K562 (cell line): ENCODE results near the gene LENG9. TPM values are rescaled to one million over a fixed set of nuclear protein-coding genes. Genes with fewer than 3 reads are reported as not detected.

ENCODE experiments used
- ATAC-seq: fragments of 200-7000 bp; cut with Tn5 transposase; 3 replicates; pipeline ENCODE4 v1.9.1; 2020; ENCODE audit warnings: moderate library complexity
- BruUV-seq: library from RNA; stranded (reverse); fragments of 400-500 nt; replicated peaks from 2 replicates; lab custom pipeline; 2021; lab: Mats Ljungman, UMichigan
- CTCF ChIA-PET: fragments of 300-600 bp; formaldehyde crosslinking; extraction: SDS; loops from one replicate; lab custom pipeline; 2021; ENCODE audit warnings: low intra/inter-chr PET ratio; lab: Yijun Ruan, JAX
- POLR2A ChIA-PET: fragments of 300-600, 350-650 bp; sonication (Branson Sonifier 250); formaldehyde crosslinking; extraction: SDS; loops from one replicate; lab custom pipeline; 2021; ENCODE audit warnings: antibody characterized with exemption, inconsistent platforms; lab: Yijun Ruan, JAX
- DNase-seq, 4 experiments: peaks; one replicate each; pipeline versions ENCODE4 v3.0.0 to v3.0.0-alpha.2; 2011 to 2018; ENCODE audit warnings: low spot score in 3 of 4, mixed read lengths in 3 of 4; ENCODE audit errors: extremely low read depth in 1 of 4
- FAIRE-seq: peaks from 2 replicates; lab custom pipeline; 2011; peaks lifted over from hg19 to GRCh38; lab: Jason Lieb, UNC
- H2AFZ ChIP-seq: 2 replicates; pipeline ENCODE4 v1.6.0; 2011; ENCODE audit warnings: low read depth, low read length, control low read depth, inconsistent platforms
- H3K27ac ChIP-seq: fragments of 200-600 bp; 3 replicates; pipeline ENCODE4 v1.8.0; 2011; ENCODE audit warnings: low read depth, mild to moderate bottlenecking, control low read depth, inconsistent platforms, low read length, moderate library complexity, mixed read lengths; ENCODE audit errors: extremely low read depth
- H3K27me3 ChIP-seq, 2 experiments: fragments of 300-600 bp in 1 of 2; 2 replicates in 1 of 2; 3 replicates in 1 of 2; pipeline versions ENCODE4 v1.6.0 to v1.8.0; 2011; ENCODE audit warnings: inconsistent platforms in 2 of 2, low read length in 2 of 2, mild to moderate bottlenecking in 1 of 2, mixed read lengths in 1 of 2, moderate library complexity in 1 of 2; ENCODE audit not compliant: control insufficient read depth in 2 of 2, insufficient read depth in 2 of 2
- H3K36me3 ChIP-seq: fragments of 300-600 bp; 3 replicates; pipeline ENCODE4 v1.8.0; 2011; ENCODE audit warnings: mild to moderate bottlenecking, low read length, inconsistent platforms; ENCODE audit not compliant: control insufficient read depth, insufficient read depth
- H3K4me1 ChIP-seq, 2 experiments: fragments of 200-600 bp in 1 of 2; replicated peaks in 1 of 2; 2 replicates in 1 of 2; 3 replicates in 1 of 2; pipeline versions ENCODE4 v1.5.1 to v1.8.0; 2011; ENCODE audit warnings: inconsistent platforms in 2 of 2, low read length in 2 of 2, mild to moderate bottlenecking in 1 of 2, mixed read lengths in 1 of 2, moderate library complexity in 1 of 2; ENCODE audit not compliant: control insufficient read depth in 2 of 2, insufficient read depth in 2 of 2
- H3K4me2 ChIP-seq: 2 replicates; pipeline ENCODE4 v1.6.1; 2011; ENCODE audit warnings: low read length, control low read depth, inconsistent platforms, mixed read lengths; ENCODE audit not compliant: insufficient read depth
- H3K4me3 ChIP-seq: fragments of 200-600 bp; sonication (generic), shearing (Covaris generic); 2 replicates; pipeline ENCODE4 v1.5.1; 2016; ENCODE audit warnings: control low read depth, inconsistent platforms
- H3K79me2 ChIP-seq: fragments of 200-600 bp; 3 replicates; pipeline ENCODE4 v1.8.0; 2011; ENCODE audit warnings: low read length, inconsistent platforms; ENCODE audit not compliant: control insufficient read depth, insufficient read depth
- H3K9ac ChIP-seq, 2 experiments: 2 replicates each; pipeline versions ENCODE4 v1.6.0 to v1.6.1; 2011; ENCODE audit warnings: low read depth in 2 of 2, low read length in 2 of 2, control low read depth in 1 of 2, inconsistent platforms in 1 of 2, mild to moderate bottlenecking in 1 of 2, mixed read lengths in 1 of 2; ENCODE audit not compliant: insufficient read depth in 1 of 2
- H3K9me1 ChIP-seq: one replicate; pipeline ENCODE4 v1.6.0; 2011; ENCODE audit warnings: inconsistent platforms, mild to moderate bottlenecking, low read length, moderate library complexity; ENCODE audit not compliant: control insufficient read depth, insufficient read depth
- H3K9me3 ChIP-seq: replicated peaks from 2 replicates; pipeline ENCODE4 v1.5.1; 2011; ENCODE audit warnings: low read depth, low read length, inconsistent platforms; ENCODE audit not compliant: control insufficient read depth, insufficient read depth
- H4K20me1 ChIP-seq: replicated peaks from 2 replicates; pipeline ENCODE4 v1.6.1; 2011; ENCODE audit warnings: low read length, inconsistent platforms, mixed read lengths; ENCODE audit not compliant: control insufficient read depth, insufficient read depth
- ATF1 ChIP-seq, 2 experiments: fragments of 450-650 bp in 1 of 2; IDR thresholded peaks; 2 replicates each; pipeline ENCODE4 v1.6.1; 2016; ENCODE audit warnings: missing compliant biosample characterization in 1 of 2, missing genetic modification characterization in 1 of 2
- CHD4 ChIP-seq: fragments of 200-600 bp; sonication (generic); IDR thresholded peaks from 3 replicates; pipeline ENCODE4 v1.6.1; 2012; ENCODE audit warnings: low read depth, mild to moderate bottlenecking, mixed read lengths, low read length, inconsistent platforms; ENCODE audit not compliant: insufficient read depth, insufficient replicate concordance, poor library complexity, severe bottlenecking
- HBP1 ChIP-seq: fragments of 450-650 bp; formaldehyde crosslinking; IDR thresholded peaks from 2 replicates; pipeline ENCODE4 v1.4.0; 2022; ENCODE audit warnings: missing genetic modification characterization
- POLR3G ChIP-seq: IDR thresholded peaks from 2 replicates; pipeline ENCODE4 v1.6.1; 2011; ENCODE audit not compliant: insufficient read length, insufficient replicate concordance; ENCODE audit errors: extremely low read depth
- SRSF9 ChIP-seq: fragments of 200-400 bp; formaldehyde crosslinking; IDR thresholded peaks from 2 replicates; pipeline ENCODE4 v1.6.1; 2017; ENCODE audit warnings: low read depth, low read length, borderline replicate concordance
- VEZF1 ChIP-seq: fragments of 200-800 bp; sonication (Bioruptor generic); IDR thresholded peaks from 2 replicates; pipeline ENCODE4 v1.6.1; 2017; ENCODE audit warnings: missing genetic modification characterization, missing compliant biosample characterization
- ZBTB7A ChIP-seq: IDR thresholded peaks from 2 replicates; pipeline ENCODE4 v1.6.1; 2011; ENCODE audit warnings: low read depth, mild to moderate bottlenecking, low read length, moderate library complexity, borderline replicate concordance; ENCODE audit not compliant: control insufficient read depth
- ZNF3 ChIP-seq: fragments of 250-450 bp; sonication (Bioruptor Pico); IDR thresholded peaks from 2 replicates; pipeline ENCODE4 v1.5.0; 2021; ENCODE audit warnings: mild to moderate bottlenecking, moderate library complexity
- WGBS: fragments of 100-300 bp; shearing (Covaris generic); methylation state at CpG from one replicate; pipeline ENCODE4 v1.1.6; 2016; ENCODE audit warnings: low coverage, mixed read lengths; ENCODE audit not compliant: insufficient coverage; ENCODE audit errors: missing lambda C conversion rate; 5-methylcytosine and 5-hydroxymethylcytosine counted together
- in situ Hi-C: fragments of 300-500 bp; cut with MboI; formaldehyde crosslinking; loops from 4 replicates; pipeline ENCODE4 v1.15.0; 2018; ENCODE audit warnings: inconsistent platforms, mixed read lengths
- intact Hi-C: fragments of 100-400 bp; cut with micrococcal nuclease; formaldehyde crosslinking; loops from 2 replicates; pipeline ENCODE4 v1.14.2; 2022
- polyA plus RNA-seq, 8 experiments: library from polyadenylated mRNA; depleted of rRNA in 4 of 8; stranded (reverse) in 5 of 8; unstranded in 3 of 8; fragments of >200 nt; fragmentation: Nextera tagmentation in 2 of 8; fragmentation: Illumina TruSeq in 1 of 8; extraction: Ambion mirVana in 2 of 8; extraction: Trizol in 1 of 8; gene quantifications; 2 replicates each; pipeline versions ENCODE4 v1.2.1 to v1.2.3, GENCODE V29; 2011 to 2014; ENCODE audit warnings: inconsistent platforms in 1 of 8, missing spikeins in 1 of 8
- total RNA-seq, 7 experiments: library from RNA; depleted of rRNA in 6 of 7; stranded (reverse); fragments of >200 nt in 6 of 7; fragmentation: Illumina TruSeq in 2 of 7; extraction: Trizol in 2 of 7; gene quantifications; 2 replicates each; pipeline versions ENCODE4 v1.2.1 to v1.2.3, GENCODE V29; 2011 to 2021; ENCODE audit warnings: low replicate concordance in 1 of 7
- TF ChIP-seq, protein P1 (sequence below): fragments of 250-450 bp; sonication (Bioruptor Pico); IDR thresholded peaks from 2 replicates; pipeline ENCODE4 v1.6.1; 2021; ENCODE audit warnings: mild to moderate bottlenecking
- TF ChIP-seq, protein P2 (sequence below): sonication (generic); formaldehyde crosslinking; IDR thresholded peaks from 2 replicates; pipeline ENCODE4 v1.8.0; 2022; ENCODE audit warnings: missing genetic modification reagents, mild to moderate bottlenecking, moderate library complexity, borderline replicate concordance
- TF ChIP-seq, protein P3 (sequence below): fragments of 150-350 bp; IDR thresholded peaks from 2 replicates; pipeline ENCODE4 v1.6.1; 2014; ENCODE audit warnings: low read depth, mild to moderate bottlenecking, low read length, borderline replicate concordance

The LENG9 gene
- total and polyA plus RNA-seq, 9 of the 15 experiments (the other 6 are each of a cell fraction or from before 2014, with no cell fraction given) = 0.06 to 0.64 (median 0.33) TPM; not detected in 1

GRCh38 chr19:54473071-54473891 is 9.7 kb upstream of the LENG9 start, which contains the start of gene CDC42EP5:
CDC42EP5 (minus strand) TSS chr19:54473296; CDS start chr19:54465547, 7,749 bp downstream.
- ChIA-PET POLR2A (interaction anchor here (0.5 to 1.2 kb wide), 4 partner anchors 10 to 848 kb away, joined by 3 to 15 read pairs (median 4); partner anchors contain the start of gene LENG9), CTCF (no interaction called here)
- no TSS peak for BruUV-seq
- H4K20me1 ChIP-seq = 0 out of 2 replicates have a peak, but pooled peaks cover 5% of the 10 kb centered on the region
- no peak within 1 kb of the TSS for H3K4me3 ChIP-seq
- no peaks in the 10 kb centered on the region for H3K9me3 ChIP-seq
- no peak within 1 kb of the TSS for H3K4me2 ChIP-seq
- peak; percentile 43 to 58 (median 52) for DNase-seq
- peaks cover 13 to 42% of the 10 kb centered on the region in 2 experiments for H3K27me3 ChIP-seq
- H3K36me3 ChIP-seq = no peaks in the 10 kb centered on the region
- H3K27ac ChIP-seq = no peak within 1 kb of the TSS
- intact Hi-C loops (no loop called here), in situ Hi-C loops (no loop called here)
- peak within 1 kb of the TSS in 1 of 2 experiments; percentile 13; a peak in 1 of 4 replicates for H3K9ac ChIP-seq
- 0 out of 2 replicates have a peak within 1 kb of the TSS, but pooled peaks have one; percentile 45 for H2AFZ ChIP-seq
- no peak for FAIRE-seq
- ATAC-seq = peak; percentile 77
- peaks cover 0 to 20% of the 10 kb centered on the region in 2 experiments; a peak in 2 of 5 replicates for H3K4me1 ChIP-seq
- no peaks in the 10 kb centered on the region for H3K9me1 ChIP-seq
- 4% methylated on average over 7 of the region's 14 CpGs for WGBS
- no peaks in the 10 kb centered on the region for H3K79me2 ChIP-seq
- TF ChIP-seq, protein P1, sequence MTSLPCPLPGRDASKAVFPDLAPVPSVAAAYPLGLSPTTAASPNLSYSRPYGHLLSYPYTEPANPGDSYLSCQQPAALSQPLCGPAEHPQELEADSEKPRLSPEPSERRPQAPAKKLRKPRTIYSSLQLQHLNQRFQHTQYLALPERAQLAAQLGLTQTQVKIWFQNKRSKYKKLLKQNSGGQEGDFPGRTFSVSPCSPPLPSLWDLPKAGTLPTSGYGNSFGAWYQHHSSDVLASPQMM (CRISPR knock-in tag) = no peak
- TF ChIP-seq CHD4 (no peak), VEZF1 (CRISPR knock-in tag) (peak; percentile 41), ZBTB7A (peak; percentile 57; the same call in 1 of the 2 replicates), ZNF3 (CRISPR knock-in tag) (no peak), HBP1 (CRISPR knock-in tag) (no peak), ATF1 (CRISPR knock-in tag; IDR thresholded peaks at IDR 0.05) (no peak), ATF1 (tag; IDR thresholded peaks at IDR 0.05) (no peak), POLR3G (no peak), SRSF9 (no peak)
- TF ChIP-seq, protein P2, sequence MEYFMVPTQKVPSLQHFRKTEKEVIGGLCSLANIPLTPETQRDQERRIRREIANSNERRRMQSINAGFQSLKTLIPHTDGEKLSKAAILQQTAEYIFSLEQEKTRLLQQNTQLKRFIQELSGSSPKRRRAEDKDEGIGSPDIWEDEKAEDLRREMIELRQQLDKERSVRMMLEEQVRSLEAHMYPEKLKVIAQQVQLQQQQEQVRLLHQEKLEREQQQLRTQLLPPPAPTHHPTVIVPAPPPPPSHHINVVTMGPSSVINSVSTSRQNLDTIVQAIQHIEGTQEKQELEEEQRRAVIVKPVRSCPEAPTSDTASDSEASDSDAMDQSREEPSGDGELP (CRISPR knock-in tag) = no peak
- TF ChIP-seq, protein P3, sequence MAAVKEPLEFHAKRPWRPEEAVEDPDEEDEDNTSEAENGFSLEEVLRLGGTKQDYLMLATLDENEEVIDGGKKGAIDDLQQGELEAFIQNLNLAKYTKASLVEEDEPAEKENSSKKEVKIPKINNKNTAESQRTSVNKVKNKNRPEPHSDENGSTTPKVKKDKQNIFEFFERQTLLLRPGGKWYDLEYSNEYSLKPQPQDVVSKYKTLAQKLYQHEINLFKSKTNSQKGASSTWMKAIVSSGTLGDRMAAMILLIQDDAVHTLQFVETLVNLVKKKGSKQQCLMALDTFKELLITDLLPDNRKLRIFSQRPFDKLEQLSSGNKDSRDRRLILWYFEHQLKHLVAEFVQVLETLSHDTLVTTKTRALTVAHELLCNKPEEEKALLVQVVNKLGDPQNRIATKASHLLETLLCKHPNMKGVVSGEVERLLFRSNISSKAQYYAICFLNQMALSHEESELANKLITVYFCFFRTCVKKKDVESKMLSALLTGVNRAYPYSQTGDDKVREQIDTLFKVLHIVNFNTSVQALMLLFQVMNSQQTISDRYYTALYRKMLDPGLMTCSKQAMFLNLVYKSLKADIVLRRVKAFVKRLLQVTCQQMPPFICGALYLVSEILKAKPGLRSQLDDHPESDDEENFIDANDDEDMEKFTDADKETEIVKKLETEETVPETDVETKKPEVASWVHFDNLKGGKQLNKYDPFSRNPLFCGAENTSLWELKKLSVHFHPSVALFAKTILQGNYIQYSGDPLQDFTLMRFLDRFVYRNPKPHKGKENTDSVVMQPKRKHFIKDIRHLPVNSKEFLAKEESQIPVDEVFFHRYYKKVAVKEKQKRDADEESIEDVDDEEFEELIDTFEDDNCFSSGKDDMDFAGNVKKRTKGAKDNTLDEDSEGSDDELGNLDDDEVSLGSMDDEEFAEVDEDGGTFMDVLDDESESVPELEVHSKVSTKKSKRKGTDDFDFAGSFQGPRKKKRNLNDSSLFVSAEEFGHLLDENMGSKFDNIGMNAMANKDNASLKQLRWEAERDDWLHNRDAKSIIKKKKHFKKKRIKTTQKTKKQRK = no peak
